Brain microvascular endothelial cell (primary cell): ENCODE results near the gene MEA1.

Experiments used
- DNase-seq: peaks from one replicate; pipeline ENCODE4 v3.0.0-alpha.2; 2020
- H3K27ac ChIP-seq: fragments of 250-450 bp; sonication (Bioruptor Pico); 2 replicates; pipeline ENCODE4 v1.5.1; 2020; ENCODE audit warnings: mild to moderate bottlenecking, moderate library complexity
- H3K27me3 ChIP-seq: fragments of 250-450 bp; sonication (Bioruptor Pico); replicated peaks from 2 replicates; pipeline ENCODE4 v1.5.1; 2020; ENCODE audit warnings: mild to moderate bottlenecking
- H3K36me3 ChIP-seq: fragments of 250-450 bp; sonication (Bioruptor Pico); replicated peaks from 2 replicates; pipeline ENCODE4 v1.5.1; 2020; ENCODE audit warnings: mild to moderate bottlenecking
- H3K4me3 ChIP-seq: 2 replicates; pipeline ENCODE4 v1.5.1; 2011; ENCODE audit warnings: low read depth, mild to moderate bottlenecking, control low read depth, low read length, moderate library complexity
- in situ Hi-C: cut with HindIII; loops from 2 replicates; pipeline ENCODE4 v1.10.0; 2017; ENCODE audit warnings: low sequenced_read_pairs, low pct_ligation_motif_present
- TF ChIP-seq, protein P1 (sequence below): IDR thresholded peaks from 2 replicates; pipeline ENCODE4 v1.5.1; 2011; ENCODE audit warnings: low read depth, mild to moderate bottlenecking, moderate library complexity, low read length, control low read depth, inconsistent platforms; ENCODE audit errors: missing control alignments

Gene MEA1

DNA sequence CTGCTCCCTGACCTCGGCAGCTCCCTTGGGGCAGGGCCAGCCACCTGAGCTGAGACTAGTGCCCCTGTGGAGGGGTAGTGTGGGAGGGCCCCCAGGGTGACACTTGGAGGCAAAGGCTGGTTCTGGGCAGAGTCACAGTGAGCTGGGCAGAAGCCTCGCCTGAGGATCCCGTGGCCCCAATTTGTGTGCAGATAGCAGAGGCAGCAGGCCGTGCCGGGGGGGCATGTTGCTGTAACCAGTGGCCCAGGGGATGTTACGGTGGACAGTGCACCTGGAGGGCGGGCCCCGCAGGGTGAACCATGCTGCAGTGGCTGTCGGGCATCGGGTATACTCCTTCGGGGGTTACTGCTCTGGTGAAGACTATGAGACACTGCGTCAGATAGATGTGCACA is 3.2 kb upstream of the MEA1 start:
- no peak overlapping the region for H3K27ac ChIP-seq
- peaks cover 29% of the 10 kb centered on the region for H3K36me3 ChIP-seq
- TF ChIP-seq, protein P1, sequence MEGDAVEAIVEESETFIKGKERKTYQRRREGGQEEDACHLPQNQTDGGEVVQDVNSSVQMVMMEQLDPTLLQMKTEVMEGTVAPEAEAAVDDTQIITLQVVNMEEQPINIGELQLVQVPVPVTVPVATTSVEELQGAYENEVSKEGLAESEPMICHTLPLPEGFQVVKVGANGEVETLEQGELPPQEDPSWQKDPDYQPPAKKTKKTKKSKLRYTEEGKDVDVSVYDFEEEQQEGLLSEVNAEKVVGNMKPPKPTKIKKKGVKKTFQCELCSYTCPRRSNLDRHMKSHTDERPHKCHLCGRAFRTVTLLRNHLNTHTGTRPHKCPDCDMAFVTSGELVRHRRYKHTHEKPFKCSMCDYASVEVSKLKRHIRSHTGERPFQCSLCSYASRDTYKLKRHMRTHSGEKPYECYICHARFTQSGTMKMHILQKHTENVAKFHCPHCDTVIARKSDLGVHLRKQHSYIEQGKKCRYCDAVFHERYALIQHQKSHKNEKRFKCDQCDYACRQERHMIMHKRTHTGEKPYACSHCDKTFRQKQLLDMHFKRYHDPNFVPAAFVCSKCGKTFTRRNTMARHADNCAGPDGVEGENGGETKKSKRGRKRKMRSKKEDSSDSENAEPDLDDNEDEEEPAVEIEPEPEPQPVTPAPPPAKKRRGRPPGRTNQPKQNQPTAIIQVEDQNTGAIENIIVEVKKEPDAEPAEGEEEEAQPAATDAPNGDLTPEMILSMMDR, result no peak
- no peaks in the 10 kb centered on the region for H3K27me3 ChIP-seq
- in situ Hi-C loops, result no loop called here
- DNase-seq, result no peak
- H3K4me3 ChIP-seq, result no peak overlapping the region

- Histone ChIP-seq H3K27ac (no peak overlapping the region), H3K27me3 (no peaks in the 10 kb centered on the region), H3K4me3 (no peak overlapping the region), H3K36me3 (peaks cover 35% of the 10 kb centered on the region)
- TF ChIP-seq, protein P1, result no peak
- in situ Hi-C loops, result no loop called here
- DNase-seq, result no peak
Measured at GRCh38 chr6:43016176-43016942, 2.6 kb upstream of the MEA1 start.

GRCh38 chr6:43014434-43014909 is 726 bp upstream of the MEA1 start:
- H3K27ac ChIP-seq, result peak overlapping the region; percentile 83
- peaks cover 42% of the 10 kb centered on the region for H3K36me3 ChIP-seq
- H3K4me3 ChIP-seq, result peak overlapping the region; percentile 94
- TF ChIP-seq, protein P1, result no peak
- peak; percentile 36 for DNase-seq
- H3K27me3 ChIP-seq, result no peaks in the 10 kb centered on the region
- in situ Hi-C loops, result no loop called here

DNA sequence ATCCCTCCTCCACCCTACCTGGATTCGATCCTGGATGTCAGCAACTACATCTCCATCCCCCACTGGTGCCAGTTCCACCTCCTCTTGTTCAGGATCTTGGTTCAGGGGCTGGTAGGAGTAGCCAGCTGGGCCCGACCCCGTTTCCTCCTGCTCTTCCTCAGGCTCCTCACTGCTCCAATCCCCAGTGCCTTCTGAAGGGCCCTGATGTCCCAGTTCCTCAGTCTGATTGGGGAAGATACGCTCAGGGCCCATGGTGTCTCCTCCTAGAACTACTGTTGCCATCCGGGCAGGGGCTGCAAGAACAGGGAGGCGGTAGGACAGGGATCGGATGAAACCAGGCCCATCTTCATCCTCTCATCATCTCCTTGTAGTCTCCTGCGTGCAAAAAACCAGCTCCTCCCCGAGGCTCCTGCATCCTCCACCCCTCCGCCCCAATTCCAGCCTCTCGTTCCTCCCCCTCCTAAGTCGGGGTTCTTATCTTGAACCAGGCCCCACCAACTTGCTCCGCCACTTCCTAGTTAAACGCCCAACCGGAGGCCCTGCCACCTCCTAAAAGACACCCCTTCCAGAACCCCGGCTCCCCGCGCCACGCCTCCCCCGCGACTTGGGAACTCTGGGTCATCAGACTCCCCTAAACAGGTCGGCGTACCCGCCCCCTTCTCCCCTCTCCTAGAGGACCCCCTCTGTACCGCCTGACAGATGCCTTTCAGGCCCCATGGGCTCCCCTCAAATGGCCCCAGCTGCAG is 476 bp downstream of the MEA1 start:
- Histone ChIP-seq H3K27me3 (no peaks in the 10 kb centered on the region), H3K27ac (no peak overlapping the region), H3K4me3 (peak overlapping the region; percentile 94), H3K36me3 (peaks cover 43% of the 10 kb centered on the region)
- TF ChIP-seq, protein P1, result no peak
- in situ Hi-C loops, result no loop called here
- DNase-seq, result no peak

DNA sequence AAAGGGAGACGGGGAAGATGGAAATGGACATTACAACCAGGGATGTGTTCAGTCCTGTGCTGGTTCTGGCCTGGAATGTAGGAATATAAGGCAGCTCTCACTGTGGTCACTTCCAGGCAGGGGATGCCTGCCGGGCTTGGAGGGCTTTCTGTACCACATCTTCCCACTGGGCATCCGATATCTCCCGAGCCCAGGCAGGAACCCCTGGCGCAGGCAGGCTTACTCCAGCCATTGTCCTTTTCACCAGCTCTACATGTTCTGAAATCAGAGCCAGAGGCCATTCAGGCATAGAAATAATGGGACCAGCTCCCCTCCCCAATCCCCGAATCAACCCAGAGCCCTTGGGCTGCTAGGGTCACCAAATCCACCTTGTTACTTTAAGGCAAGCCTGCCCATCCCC is 1.4 kb downstream of the MEA1 start:
- peaks cover 45% of the 10 kb centered on the region for H3K36me3 ChIP-seq
- in situ Hi-C loops, result no loop called here
- DNase-seq, result no peak
- no peak overlapping the region for H3K4me3 ChIP-seq
- H3K27ac ChIP-seq, result no peak overlapping the region
- TF ChIP-seq, protein P1, result no peak
- H3K27me3 ChIP-seq, result no peaks in the 10 kb centered on the region
